ENCODE data around the gene CNBP.

- TF ChIP-seq CTCF (IDR thresholded peaks at IDR 0.05): no peak
- no peak for TF ChIP-seq POLR2A (IDR thresholded peaks at IDR 0.05)
- no peak for TF ChIP-seq POLR2AphosphoS5 (IDR thresholded peaks at IDR 0.05)
- TF ChIP-seq EP300 (IDR thresholded peaks at IDR 0.05; ENCODE audit: low read depth): no peak
Measured at GRCh38 chr3:129199366-129199765, 15.7 kb upstream of the CNBP start.

Data from transverse colon (tissue), 4 donors.